Fibroblast of peridontal ligament (primary cell): ENCODE results near the gene CBL.
"Not testable (repeated sequence)": the region's sequence is repeated elsewhere in the genome, so short reads cannot be mapped to it uniquely, and the experiment has no call there.

ENCODE experiments used
- DNase-seq: peaks from one replicate; pipeline ENCODE4 v3.0.0-alpha.2; 2010; ENCODE audit errors: extremely low read depth

The CBL gene

GRCh38 chr11:119184399-119184798 lies 21.7 kb upstream of the CBL start:
- not testable (repeated sequence) for DNase-seq

- DNase-seq: no peak
Measured at GRCh38 chr11:119185981-119186634, 20.0 kb upstream of the CBL start.

- DNase-seq: no peak
Measured at GRCh38 chr11:119187123-119187892, 18.8 kb upstream of the CBL start.

- no peak for DNase-seq
Measured at GRCh38 chr11:119188067-119188466, 18.1 kb upstream of the CBL start.

- no peak for DNase-seq
Measured at GRCh38 chr11:119188887-119189286, 17.3 kb upstream of the CBL start.

GRCh38 chr11:119189393-119189792 lies 16.7 kb upstream of the CBL start:
- no peak for DNase-seq

- DNase-seq: no peak
Measured at GRCh38 chr11:119190531-119190930, 15.6 kb upstream of the CBL start.

- DNase-seq: not testable (repeated sequence)
Measured at GRCh38 chr11:119191265-119191664, 14.9 kb upstream of the CBL start.

- DNase-seq: peak; percentile 28
Measured at GRCh38 chr11:119192111-119192510, 14.0 kb upstream of the CBL start.

- no peak for DNase-seq
Measured at GRCh38 chr11:119193001-119193400, 13.1 kb upstream of the CBL start.

GRCh38 chr11:119193626-119194025 lies 12.5 kb upstream of the CBL start:
- no peak for DNase-seq

GRCh38 chr11:119194811-119195440 lies 11.2 kb upstream of the CBL start:
- DNase-seq: no peak

- peak; percentile 49 for DNase-seq
Measured at GRCh38 chr11:119195680-119196079, 10.5 kb upstream of the CBL start.

- peak; percentile 86 for DNase-seq
Measured at GRCh38 chr11:119196833-119197483, 9.2 kb upstream of the CBL start.

GRCh38 chr11:119198925-119199324 lies 7.2 kb upstream of the CBL start:
- no peak for DNase-seq

- not testable (repeated sequence) for DNase-seq
Measured at GRCh38 chr11:119201236-119201635, 4.9 kb upstream of the CBL start.

- no peak for DNase-seq
Measured at GRCh38 chr11:119202554-119202953, 3.6 kb upstream of the CBL start.

GRCh38 chr11:119204066-119204465 lies 2.1 kb upstream of the CBL start:
- no peak for DNase-seq

GRCh38 chr11:119205080-119205479 lies 1.1 kb upstream of the CBL start:
- DNase-seq: no peak

GRCh38 chr11:119206511-119207414 lies 624 bp downstream of the CBL start:
- DNase-seq: peak; percentile 47

- DNase-seq: no peak
Measured at GRCh38 chr11:119207415-119207960, 1.3 kb downstream of the CBL start.
